ENCODE measurements around the gene GUCA1A.

DNA sequence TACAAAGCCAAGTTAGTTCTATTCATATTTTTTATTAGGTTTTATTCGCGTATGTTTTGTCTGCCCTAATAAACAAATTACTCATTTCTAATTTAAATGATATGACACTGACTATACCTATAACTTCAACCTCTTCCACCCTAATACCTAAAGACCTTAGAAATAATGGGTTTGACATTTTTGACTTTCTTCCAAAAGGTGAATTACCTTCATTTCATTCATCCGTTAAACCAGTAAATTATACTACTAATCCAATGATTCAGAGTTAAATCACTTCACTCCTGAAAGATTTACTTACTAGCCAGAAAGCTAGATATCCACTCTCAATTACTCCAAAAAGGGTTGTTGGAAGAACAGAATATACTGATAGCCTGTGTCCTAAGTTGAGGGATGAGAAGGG lies 39.3 kb downstream of the GUCA1A start:
- TF ChIP-seq, protein P1, sequence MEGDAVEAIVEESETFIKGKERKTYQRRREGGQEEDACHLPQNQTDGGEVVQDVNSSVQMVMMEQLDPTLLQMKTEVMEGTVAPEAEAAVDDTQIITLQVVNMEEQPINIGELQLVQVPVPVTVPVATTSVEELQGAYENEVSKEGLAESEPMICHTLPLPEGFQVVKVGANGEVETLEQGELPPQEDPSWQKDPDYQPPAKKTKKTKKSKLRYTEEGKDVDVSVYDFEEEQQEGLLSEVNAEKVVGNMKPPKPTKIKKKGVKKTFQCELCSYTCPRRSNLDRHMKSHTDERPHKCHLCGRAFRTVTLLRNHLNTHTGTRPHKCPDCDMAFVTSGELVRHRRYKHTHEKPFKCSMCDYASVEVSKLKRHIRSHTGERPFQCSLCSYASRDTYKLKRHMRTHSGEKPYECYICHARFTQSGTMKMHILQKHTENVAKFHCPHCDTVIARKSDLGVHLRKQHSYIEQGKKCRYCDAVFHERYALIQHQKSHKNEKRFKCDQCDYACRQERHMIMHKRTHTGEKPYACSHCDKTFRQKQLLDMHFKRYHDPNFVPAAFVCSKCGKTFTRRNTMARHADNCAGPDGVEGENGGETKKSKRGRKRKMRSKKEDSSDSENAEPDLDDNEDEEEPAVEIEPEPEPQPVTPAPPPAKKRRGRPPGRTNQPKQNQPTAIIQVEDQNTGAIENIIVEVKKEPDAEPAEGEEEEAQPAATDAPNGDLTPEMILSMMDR (optimal IDR thresholded peaks at IDR 0.05 in 1 of 3, IDR thresholded peaks at IDR 0.05 in 1 of 3, conservative IDR thresholded peaks at IDR 0.05 in 1 of 3; ENCODE audit: extremely low read depth in 1 of 3, insufficient read depth in 2 of 3, low read length in 3 of 3): no peak
- TF ChIP-seq EZH2 (IDR thresholded peaks at IDR 0.05; ENCODE audit: low read length): no peak

Measured in keratinocyte (primary cell).